HG03060 (cell line): ENCODE data around the gene NOXRED1.
A peak's percentile ranks its signal among the peaks of the same experiment; 100 is the strongest.
"Not testable (repeated sequence)": the region's sequence is repeated elsewhere in the genome, so short reads cannot be mapped to it uniquely, and the experiment has no call there.

Source experiments
- ATAC-seq: cut with Tn5 transposase; IDR thresholded peaks from one replicate; pipeline ENCODE4 v1.9.1; 2021; ENCODE audit warnings: low read depth, moderate number of reproducible peaks; ENCODE audit not compliant: unreplicated experiment

Gene NOXRED1

DNA sequence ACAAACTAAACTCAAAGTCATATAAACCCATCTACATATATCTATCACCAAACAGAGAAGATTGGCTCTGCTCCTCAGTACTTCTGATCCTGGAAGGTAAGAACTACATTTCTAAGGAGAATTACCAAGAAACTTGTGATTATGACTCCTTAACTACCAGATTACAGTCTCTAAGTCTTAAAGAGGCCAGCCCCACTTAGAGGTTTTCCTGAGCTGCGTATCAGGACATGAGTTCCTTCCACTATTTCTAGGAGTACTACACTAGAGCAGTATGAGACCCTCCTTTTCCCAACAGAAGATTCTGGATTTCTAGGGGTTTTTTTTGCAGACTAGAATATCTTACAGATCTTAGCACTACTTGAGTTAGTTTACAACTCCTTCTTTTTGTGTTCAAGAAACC, at the start of gene NOXRED1:
Gene NOXRED1 (minus strand): TSS at position 101 of the 400 bp plus-strand sequence. CDS start 634 bp downstream, outside the sequence.
- ATAC-seq: no peak

GRCh38 chr14:77470224-77470870, 47.0 kb upstream of the NOXRED1 start:
- no peak for ATAC-seq

DNA sequence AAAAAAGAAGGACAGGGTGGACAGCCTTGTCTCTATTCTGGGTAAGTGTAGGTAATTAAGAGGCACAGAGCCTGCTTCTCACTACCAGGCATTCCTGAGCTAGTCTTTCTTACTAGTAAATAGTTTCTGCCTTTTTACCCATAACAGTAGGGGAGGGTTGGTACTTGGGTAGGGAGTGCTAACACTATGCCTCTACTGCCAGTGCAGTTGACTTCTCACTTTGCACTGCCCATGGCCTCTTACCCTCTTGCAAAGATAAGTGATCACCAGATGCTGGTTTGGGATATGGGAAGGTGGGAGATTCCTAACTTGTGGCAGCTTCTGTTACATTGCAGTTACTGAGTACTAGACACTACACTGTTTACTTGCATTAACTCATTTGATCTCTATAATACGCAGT, 46.2 kb upstream of the NOXRED1 start:
- no peak for ATAC-seq

GRCh38 chr14:77469067-77469505, 45.8 kb upstream of the NOXRED1 start:
- ATAC-seq: no peak

GRCh38 chr14:77467801-77468200, 44.5 kb upstream of the NOXRED1 start:
- ATAC-seq: no peak

DNA sequence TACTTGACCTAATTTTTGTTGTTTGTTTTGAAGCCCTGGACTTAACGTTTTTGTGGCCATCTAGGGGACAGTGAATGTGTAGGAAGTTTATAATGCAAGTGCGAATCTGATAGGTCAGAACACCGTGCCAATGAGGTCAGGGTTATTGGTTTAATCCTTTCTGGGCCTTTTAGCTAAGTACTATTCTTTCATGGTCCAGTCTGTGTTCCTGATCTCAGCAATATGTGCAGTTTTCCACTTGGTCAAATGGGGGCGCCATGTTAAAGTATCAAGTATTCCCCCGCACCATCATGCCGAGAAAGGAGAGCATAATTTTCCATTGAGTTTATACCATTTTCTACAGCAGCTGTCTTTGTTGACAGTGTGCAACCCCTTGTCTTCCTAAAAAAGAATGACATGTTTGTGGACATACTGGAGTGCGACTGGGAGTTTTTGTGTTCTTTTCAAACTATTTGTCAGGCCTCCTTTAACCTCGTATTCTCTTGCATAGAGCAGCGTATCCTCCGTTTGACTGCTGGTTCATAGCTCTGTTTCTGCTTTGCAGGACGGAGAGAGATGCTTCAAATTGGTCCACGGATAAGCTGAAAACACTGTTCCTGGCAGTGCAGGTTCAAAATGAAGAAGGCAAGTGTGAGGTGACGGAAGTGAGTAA, 35.9 kb upstream of the NOXRED1 start:
- ATAC-seq: no peak

DNA sequence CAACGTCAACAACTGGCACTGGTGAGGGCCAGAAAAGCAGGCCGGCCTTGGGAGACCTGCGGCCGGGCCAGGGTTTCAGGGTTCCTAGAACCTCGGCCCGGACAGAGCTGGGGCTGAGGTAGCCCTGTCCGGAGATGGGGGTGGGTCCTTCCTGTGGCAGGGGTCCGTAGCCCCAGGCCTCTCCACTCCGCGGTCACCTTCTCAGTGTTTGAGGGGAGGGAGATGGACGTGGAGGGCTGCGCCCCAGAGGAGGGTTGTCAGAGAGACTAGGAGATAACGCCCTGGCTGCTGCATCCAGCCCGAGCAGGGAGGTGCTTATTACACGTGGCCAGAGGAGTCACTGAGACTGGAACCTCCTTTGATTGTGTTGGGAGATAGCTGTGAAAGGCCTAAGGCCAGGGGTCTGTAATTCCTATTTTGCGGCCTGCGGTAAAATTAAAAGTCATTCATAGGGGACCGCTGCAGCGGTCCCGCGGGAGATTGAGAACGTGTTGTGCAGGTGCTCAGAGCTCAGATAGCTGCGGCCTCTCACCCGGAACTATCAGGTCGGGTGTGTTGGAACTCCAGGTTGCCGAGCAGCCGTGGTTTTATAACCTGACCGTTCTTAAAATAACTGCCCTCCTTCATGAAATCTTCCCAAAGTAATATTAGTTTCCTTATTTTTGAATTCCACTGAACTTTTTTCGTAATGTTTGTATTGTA, 35.1 kb upstream of the NOXRED1 start:
- ATAC-seq: peak; percentile 5

GRCh38 chr14:77457522-77458248, 34.4 kb upstream of the NOXRED1 start, which contains the start of the genes AHSA1 and VIPAS39:
Gene AHSA1, plus strand, starts transcription at chr14:77458093. Its CDS starts 97 bp downstream, at chr14:77458190.
Gene VIPAS39, minus strand, starts transcription at chr14:77457601. Its CDS starts 3,499 bp downstream, at chr14:77454102.
- ATAC-seq: peak; percentile 90

DNA sequence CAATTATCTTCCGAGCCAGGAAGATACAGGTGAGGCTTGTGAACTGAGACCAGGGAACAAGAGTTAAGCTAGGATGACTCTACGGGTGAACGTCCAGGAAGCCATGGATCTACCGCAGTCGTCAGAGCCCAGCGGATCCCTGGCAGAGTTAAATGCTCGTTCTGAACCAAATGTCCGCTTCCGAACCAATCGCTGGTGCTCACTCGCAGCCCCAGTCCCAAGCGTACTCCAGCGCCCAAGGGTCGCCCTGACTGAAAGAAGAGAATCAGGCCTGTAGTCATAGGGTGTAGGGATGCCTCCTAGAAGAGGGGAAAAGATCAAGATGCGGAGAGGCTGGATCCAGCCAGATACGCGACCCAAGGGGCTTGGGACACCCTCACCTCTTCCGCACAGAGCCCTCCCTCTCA, 33.8 kb upstream of the NOXRED1 start:
- no peak for ATAC-seq

DNA sequence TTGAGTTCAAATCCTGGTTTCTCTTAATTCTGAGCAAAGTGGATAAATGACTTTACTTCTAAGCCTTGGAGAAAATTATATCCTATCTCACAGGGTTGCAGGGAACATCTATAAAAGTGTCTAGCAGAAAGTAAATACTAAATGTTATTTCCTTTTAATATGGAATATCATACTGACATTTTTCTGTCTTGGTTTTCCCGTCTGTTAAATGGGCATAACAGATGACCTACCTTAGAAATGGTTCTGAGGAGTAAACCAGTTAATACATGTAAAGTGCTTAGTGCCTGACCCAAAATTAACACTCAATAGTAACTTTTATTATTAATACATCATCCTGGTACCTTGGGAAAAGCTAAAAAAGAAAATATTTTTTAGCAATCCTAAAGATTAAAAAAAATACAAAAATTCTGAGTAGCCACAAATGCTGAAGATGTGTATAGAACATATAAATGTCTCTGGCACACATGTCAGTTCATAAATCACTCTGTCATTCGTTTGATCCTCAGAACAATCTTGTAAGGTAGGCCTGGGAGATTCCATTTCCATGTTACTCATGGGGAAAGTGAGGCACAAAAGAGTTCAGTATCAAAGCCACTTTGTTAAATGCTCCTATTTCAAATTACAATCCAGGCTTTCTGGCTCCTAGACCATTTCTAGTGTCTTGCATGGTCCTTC, 32.8 kb upstream of the NOXRED1 start:
- no peak for ATAC-seq

DNA sequence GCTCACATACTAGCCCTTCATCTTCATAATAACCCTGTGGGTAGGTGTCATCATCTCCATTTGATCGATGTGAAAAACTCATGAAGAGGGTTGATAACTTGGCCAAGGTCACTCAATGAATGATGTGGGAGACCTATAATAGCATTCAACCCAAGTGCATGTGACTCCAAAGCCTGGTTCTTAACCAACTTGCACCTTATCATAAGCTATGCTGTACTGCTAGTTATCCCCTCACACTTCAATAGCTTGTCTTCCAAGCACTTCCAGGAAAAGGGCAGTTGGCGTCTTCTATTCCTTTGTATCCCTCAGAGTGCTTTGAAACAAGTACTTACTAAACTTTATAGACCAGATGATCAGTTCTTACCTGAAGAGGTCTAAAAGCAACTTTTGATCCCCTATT, 18.9 kb upstream of the NOXRED1 start:
- ATAC-seq: no peak

DNA sequence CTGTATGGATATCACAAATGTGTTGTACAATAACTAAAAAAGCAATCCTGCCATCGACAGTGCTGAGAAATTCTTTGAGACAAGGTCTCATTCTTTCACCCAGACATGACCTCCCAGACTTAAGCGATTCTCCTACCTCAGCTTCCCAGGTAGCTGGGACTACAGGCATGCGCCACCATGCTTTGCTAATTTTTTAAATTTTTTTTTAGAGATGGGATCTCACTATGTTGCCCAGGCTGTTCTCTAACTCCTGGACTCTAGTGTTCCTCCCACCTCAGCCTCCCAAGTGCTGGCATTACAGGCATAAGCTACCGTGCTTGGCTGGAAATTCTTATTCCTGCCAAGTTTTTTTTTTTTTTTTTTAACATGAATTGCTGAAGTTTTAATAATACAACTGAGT, 16.5 kb upstream of the NOXRED1 start:
- no peak for ATAC-seq

DNA sequence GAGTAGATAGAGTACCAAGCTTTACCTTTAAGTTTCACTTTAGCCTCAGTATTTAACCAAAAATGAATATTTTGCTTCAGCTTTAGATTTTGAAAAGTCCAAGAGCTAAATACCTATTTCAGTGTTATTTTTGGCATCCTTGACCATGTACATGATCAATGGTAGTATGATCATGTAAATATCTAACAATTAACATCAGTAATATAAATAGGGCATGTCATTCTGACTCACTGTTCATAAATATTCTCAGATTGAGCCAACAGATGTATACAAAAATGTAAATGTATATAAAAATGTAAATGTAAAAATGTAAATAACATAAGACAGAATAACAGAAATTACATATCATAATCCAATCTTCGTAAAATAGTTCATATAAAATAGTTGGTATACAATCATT, 15.3 kb upstream of the NOXRED1 start:
- no peak for ATAC-seq

DNA sequence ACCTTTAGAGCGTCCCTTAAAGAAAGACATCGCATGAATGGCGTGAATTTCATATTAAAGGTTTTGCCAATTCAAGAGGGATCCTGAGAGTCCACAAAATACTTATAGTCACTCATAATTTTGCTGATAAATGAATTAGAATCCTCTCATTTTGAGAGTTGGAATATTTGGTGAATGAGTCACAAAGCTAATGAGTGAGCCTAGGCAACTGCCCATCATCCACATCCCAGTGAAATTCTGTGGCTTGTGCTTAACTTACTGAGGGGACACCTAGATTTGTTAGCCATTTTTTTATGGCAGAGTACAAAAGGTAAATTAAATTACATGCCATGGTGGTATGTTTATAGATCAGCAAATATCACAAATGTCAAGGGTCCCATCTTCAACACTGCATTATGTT, 12.7 kb upstream of the NOXRED1 start:
- ATAC-seq: no peak

DNA sequence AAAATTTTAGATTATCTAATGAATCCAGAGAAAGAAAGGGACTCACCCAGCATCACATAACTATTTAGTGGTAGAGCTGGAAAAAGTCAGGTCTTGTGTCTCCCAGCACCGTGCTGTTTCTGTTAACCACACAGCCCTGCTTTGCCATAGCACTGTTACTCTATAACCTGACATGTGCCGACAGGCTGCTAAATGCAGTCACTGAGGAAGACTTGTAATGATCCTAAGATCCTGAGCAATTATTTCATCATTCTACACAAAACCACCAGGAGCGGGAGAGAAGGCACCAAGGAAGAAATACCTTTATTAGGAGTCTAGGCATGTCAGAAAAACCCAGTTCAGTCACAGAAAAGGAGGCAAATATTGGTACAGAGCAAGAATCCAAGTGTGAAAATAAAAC, 3.1 kb upstream of the NOXRED1 start:
- no peak for ATAC-seq

DNA sequence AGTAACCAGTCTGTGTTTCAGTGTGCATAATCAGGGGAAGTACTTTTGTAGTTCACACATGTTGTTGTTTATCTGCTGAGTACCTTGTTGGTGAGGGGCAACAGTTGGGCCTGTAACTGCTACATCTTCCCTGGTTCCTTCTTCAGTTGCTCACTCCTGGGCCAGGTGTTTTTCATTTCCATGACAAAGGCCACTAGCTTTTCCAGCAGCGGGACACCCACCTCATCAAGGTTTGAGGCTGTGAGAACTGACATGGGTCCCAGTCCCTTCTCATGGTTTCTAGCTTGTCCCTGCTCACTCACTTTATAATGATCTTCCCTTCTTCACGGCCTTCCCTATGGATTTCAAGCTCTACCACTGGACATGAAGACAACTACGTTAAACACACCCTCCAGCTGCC, 1.5 kb upstream of the NOXRED1 start:
- no peak for ATAC-seq

GRCh38 chr14:77421201-77421600, 2.1 kb downstream of the NOXRED1 start:
- no peak for ATAC-seq

GRCh38 chr14:77416836-77417235, 6.5 kb downstream of the NOXRED1 start:
- ATAC-seq: no peak

DNA sequence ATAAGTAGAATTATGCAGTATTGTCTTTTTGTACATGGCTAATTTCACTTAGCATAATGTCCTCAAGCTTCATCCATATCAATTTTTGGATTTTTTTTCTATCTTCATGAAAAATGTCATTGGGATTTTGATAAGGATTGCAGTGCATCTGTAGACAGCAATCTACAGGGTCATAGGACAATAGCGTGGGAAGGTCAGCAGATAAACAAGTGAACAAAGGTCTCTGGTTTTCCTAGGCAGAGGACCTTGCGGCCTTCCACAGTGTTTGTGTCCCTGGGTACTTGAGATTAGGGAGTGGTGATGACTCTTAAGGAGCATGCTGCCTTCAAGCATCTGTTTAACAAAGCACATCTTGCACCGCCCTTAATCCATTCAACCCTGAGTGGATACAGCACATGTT, 7.2 kb downstream of the NOXRED1 start:
- ATAC-seq: not testable (repeated sequence)

- ATAC-seq: not testable (repeated sequence)
These were observed 7.8 kb downstream of the NOXRED1 start for GRCh38 chr14:77415403-77416030.
